Smooth muscle cell (in vitro differentiated cells): ENCODE data around the gene NR2C1. TPM values are rescaled to one million over a fixed set of nuclear protein-coding genes. Genes with fewer than 3 reads are reported as not detected.

Source experiments
- DNase-seq: peaks from one replicate; lab custom pipeline; 2025; ENCODE audit not compliant: unreplicated experiment; lab: John Stamatoyannopoulos, UW
- H2AFZ ChIP-seq: fragments of 200-600 bp; sonication (generic); 2 replicates; pipeline ENCODE4 v1.6.0; 2016; ENCODE audit warnings: antibody characterized with exemption, low read depth, mild to moderate bottlenecking
- H3F3A ChIP-seq: fragments of 200-600 bp; sonication (generic); 2 replicates; pipeline ENCODE4 v1.6.0; 2017; ENCODE audit warnings: antibody characterized with exemption, low read depth
- H3K27ac ChIP-seq: fragments of 200-600 bp; sonication (generic); 2 replicates; pipeline ENCODE4 v1.5.1; 2016; ENCODE audit warnings: low read depth, mild to moderate bottlenecking
- H3K27me3 ChIP-seq: fragments of 200-600 bp; sonication (generic); 2 replicates; pipeline ENCODE4 v1.6.1; 2016; ENCODE audit warnings: low read depth, mild to moderate bottlenecking
- H3K36me3 ChIP-seq: fragments of 200-600 bp; sonication (generic); 2 replicates; pipeline ENCODE4 v1.5.1; 2016; ENCODE audit warnings: low read depth
- H3K4me1 ChIP-seq: fragments of 200-600 bp; sonication (generic); 2 replicates; pipeline ENCODE4 v1.5.1; 2016; ENCODE audit warnings: low read depth
- H3K4me2 ChIP-seq: fragments of 200-600 bp; sonication (generic); 2 replicates; pipeline ENCODE4 v1.6.0; 2016; ENCODE audit warnings: mild to moderate bottlenecking
- H3K4me3 ChIP-seq: fragments of 200-600 bp; sonication (generic); 2 replicates; pipeline ENCODE4 v1.5.1; 2016; ENCODE audit warnings: mild to moderate bottlenecking
- H3K79me2 ChIP-seq: fragments of 200-600 bp; sonication (generic); 2 replicates; pipeline ENCODE4 v1.6.0; 2016; ENCODE audit warnings: low read depth, mild to moderate bottlenecking
- H3K9ac ChIP-seq: fragments of 200-600 bp; sonication (generic); 2 replicates; pipeline ENCODE4 v1.6.0; 2016; ENCODE audit warnings: low read depth
- H3K9me3 ChIP-seq: fragments of 200-600 bp; sonication (generic); replicated peaks from 2 replicates; pipeline ENCODE4 v1.5.1; 2016; ENCODE audit warnings: low read depth
- H4K20me1 ChIP-seq: fragments of 200-600 bp; sonication (generic); 2 replicates; pipeline ENCODE4 v1.6.0; 2016; ENCODE audit warnings: low read depth
- CTCF ChIP-seq: fragments of 200-600 bp; sonication (generic); IDR thresholded peaks from 2 replicates; pipeline ENCODE4 v1.5.1; 2017; ENCODE audit warnings: borderline replicate concordance, mild to moderate bottlenecking, antibody characterized with exemption; ENCODE audit not compliant: insufficient read depth, poor library complexity, severe bottlenecking
- WGBS: methylation state at CpG from one replicate; pipeline ENCODE4 v1.1.7; 2016; ENCODE audit warnings: low lambda C conversion rate; 5-methylcytosine and 5-hydroxymethylcytosine counted together
- polyA plus RNA-seq: library from polyadenylated mRNA; unstranded; fragments of >200 nt; fragmentation: Nextera tagmentation; extraction: Ambion mirVana; gene quantifications from 2 replicates; pipeline ENCODE4 v1.2.1, GENCODE V29; 2016
- total RNA-seq: library from RNA; depleted of rRNA; stranded (reverse); fragments of >200 nt; gene quantifications from 2 replicates; pipeline ENCODE4 v1.2.3, GENCODE V29; 2014

The NR2C1 gene
- total and polyA plus RNA-seq, 2 experiments from 2014 or later, result 23.7 to 48.0 TPM

- no peaks in the 10 kb centered on the region for H3K36me3 ChIP-seq
- no peak overlapping the region for H3K4me3 ChIP-seq
- TF ChIP-seq CTCF, result no peak
- no peaks in the 10 kb centered on the region for H3F3A ChIP-seq
- no peaks in the 10 kb centered on the region for H4K20me1 ChIP-seq
- H3K27me3 ChIP-seq, result no peaks in the 10 kb centered on the region
- WGBS, result 91% methylated on average over 4 of the region's 4 CpGs
- no peak overlapping the region for H2AFZ ChIP-seq
- H3K9ac ChIP-seq, result no peak overlapping the region
- peaks cover 8% of the 10 kb centered on the region for H3K79me2 ChIP-seq
- H3K27ac ChIP-seq, result no peak overlapping the region
- H3K9me3 ChIP-seq, result no peaks in the 10 kb centered on the region
- DNase-seq, result no peak
- H3K4me1 ChIP-seq, result no peaks in the 10 kb centered on the region
- H3K4me2 ChIP-seq, result no peak overlapping the region
These were observed 3.9 kb upstream of the NR2C1 start for GRCh38 chr12:95077341-95077740.

GRCh38 chr12:95074766-95075165 is 1.3 kb upstream of the NR2C1 start:
- no peaks in the 10 kb centered on the region for H3K9me3 ChIP-seq
- no peak overlapping the region for H2AFZ ChIP-seq
- H3K4me3 ChIP-seq, result no peak overlapping the region
- no peak overlapping the region for H3K4me2 ChIP-seq
- 88% methylated on average over 5 of the region's 5 CpGs for WGBS
- no peaks in the 10 kb centered on the region for H3K4me1 ChIP-seq
- no peaks in the 10 kb centered on the region for H3K36me3 ChIP-seq
- H3K79me2 ChIP-seq, result peaks cover 32% of the 10 kb centered on the region
- DNase-seq, result no peak
- H4K20me1 ChIP-seq, result peaks cover under 1% of the 10 kb centered on the region
- H3F3A ChIP-seq, result no peaks in the 10 kb centered on the region
- no peak overlapping the region for H3K27ac ChIP-seq
- TF ChIP-seq CTCF, result no peak
- H3K9ac ChIP-seq, result no peak overlapping the region
- H3K27me3 ChIP-seq, result no peaks in the 10 kb centered on the region

GRCh38 chr12:95073698-95074520 is 491 bp upstream of the NR2C1 start:
- peak; percentile 61 for TF ChIP-seq CTCF
- Histone ChIP-seq H3K36me3 (no peaks in the 10 kb centered on the region), H3K4me1 (no peaks in the 10 kb centered on the region), H3K79me2 (peaks cover 41% of the 10 kb centered on the region), H2AFZ (no peak overlapping the region), H3K9me3 (no peaks in the 10 kb centered on the region), H3K27ac (no peak overlapping the region), H3K9ac (no peak overlapping the region), H3K4me3 (peak overlapping the region; percentile 99), H3K4me2 (peak overlapping the region; percentile 69), H3F3A (no peaks in the 10 kb centered on the region), H4K20me1 (peaks cover 9% of the 10 kb centered on the region), H3K27me3 (no peaks in the 10 kb centered on the region)
- WGBS, result 67% methylated on average over 23 of the region's 23 CpGs
- no peak for DNase-seq

- no peak overlapping the region for H3K4me2 ChIP-seq
- H3K27me3 ChIP-seq, result no peaks in the 10 kb centered on the region
- H3K9me3 ChIP-seq, result no peaks in the 10 kb centered on the region
- H3K4me3 ChIP-seq, result no peak overlapping the region
- H3F3A ChIP-seq, result no peaks in the 10 kb centered on the region
- no peak overlapping the region for H2AFZ ChIP-seq
- H4K20me1 ChIP-seq, result peaks cover 20% of the 10 kb centered on the region
- 96% methylated on average over 1 of the region's 1 CpG for WGBS
- H3K4me1 ChIP-seq, result no peaks in the 10 kb centered on the region
- peaks cover 61% of the 10 kb centered on the region for H3K79me2 ChIP-seq
- no peak for DNase-seq
- TF ChIP-seq CTCF, result no peak
- H3K27ac ChIP-seq, result no peak overlapping the region
- no peaks in the 10 kb centered on the region for H3K36me3 ChIP-seq
- no peak overlapping the region for H3K9ac ChIP-seq
These were observed 3.0 kb downstream of the NR2C1 start for GRCh38 chr12:95070378-95070777.
